Measurements from ENCODE around the gene PIGW. TPM values are rescaled to one million over a fixed set of nuclear protein-coding genes. Genes with fewer than 3 reads are reported as not detected.

Gene PIGW
- total and polyA plus RNA-seq, 2 of the 8 experiments (the other 6 are each of a cell fraction or from before 2014, with no cell fraction given) = 12.1 to 28.9 TPM

DNA sequence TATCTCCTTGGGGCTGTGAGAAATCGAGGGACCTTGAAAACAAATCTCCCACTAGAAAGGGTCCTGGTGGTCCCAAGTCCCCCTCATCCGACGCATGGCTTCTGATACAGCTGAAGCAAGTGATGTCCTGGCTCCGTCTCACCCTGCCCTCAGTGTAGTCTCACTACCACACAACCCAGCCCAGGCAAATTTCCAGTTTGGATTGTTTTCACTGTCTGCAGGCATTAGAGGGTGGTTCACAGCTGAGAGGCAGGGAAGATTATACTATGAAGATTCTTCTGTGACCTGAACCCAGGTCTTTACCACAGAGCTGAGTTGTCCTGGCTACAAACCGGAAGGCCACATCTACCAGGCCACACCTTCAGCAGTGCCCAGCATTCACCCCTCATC lies 30.6 kb upstream of the PIGW start:
- Histone ChIP-seq H3K4ac (replicated peaks; ENCODE audit: insufficient read length, low read depth, low read length) (no peak overlapping the region), H4K8ac (ENCODE audit: extremely low read depth, insufficient read depth, low read length) (no peak overlapping the region), H4K91ac (replicated peaks; ENCODE audit: insufficient read length, low read length) (no peak overlapping the region), H3K79me1 (ENCODE audit: low read depth, low read length) (no peaks in the 10 kb centered on the region), H3K4me3 (ENCODE audit: extremely low read depth in 1 of 4, insufficient read depth in 2 of 4, low read depth in 3 of 4, low read length in 4 of 4) (no peak overlapping the region), H3K9ac (replicated peaks in 1 of 4; ENCODE audit: extremely low read depth in 1 of 4, low read depth in 3 of 4, low read length in 3 of 4) (no peak overlapping the region), H4K5ac (ENCODE audit: insufficient read length, low read depth, low read length) (no peak overlapping the region), H2AFZ (ENCODE audit: low read length) (no peak overlapping the region), H3K79me2 (ENCODE audit: control insufficient read depth in 1 of 2, insufficient read depth in 2 of 2, low read length in 2 of 2) (no peaks in the 10 kb centered on the region), H2BK20ac (ENCODE audit: low read length) (no peak overlapping the region), H3K27me3 (replicated peaks in 1 of 4; ENCODE audit: control insufficient read depth in 3 of 4, extremely low read depth in 1 of 4, insufficient read depth in 3 of 4, low read length in 3 of 4) (no peaks in the 10 kb centered on the region), H3K56ac (replicated peaks; ENCODE audit: insufficient read length, low read depth, low read length) (no peak overlapping the region), H3K23me2 (ENCODE audit: low read depth, low read length) (0 out of 2 replicates have a peak, but pooled peaks cover 3% of the 10 kb centered on the region), H3K27ac (ENCODE audit: low read depth, low read length) (no peak overlapping the region), H4K20me1 (replicated peaks in 1 of 2; ENCODE audit: control insufficient read depth in 1 of 2, insufficient read depth in 2 of 2, low read length in 2 of 2) (peaks cover 10 to 11% of the 10 kb centered on the region in 2 experiments), H2BK5ac (ENCODE audit: low read depth, low read length) (no peak overlapping the region), H3K36me3 (ENCODE audit: control insufficient read depth in 2 of 4, insufficient read depth in 4 of 4, low read length in 3 of 4) (peaks cover 46 to 89% (median 81%) of the 10 kb centered on the region in 4 experiments; a peak in 7 of 8 replicates), H3K9me3 (ENCODE audit: insufficient read depth in 2 of 2, low read depth in 1 of 2, low read length in 1 of 2) (no peaks in the 10 kb centered on the region), H2AK5ac (ENCODE audit: low read depth, low read length) (no peak overlapping the region), H3K18ac (ENCODE audit: extremely low read depth, low read length) (no peak overlapping the region), H2BK15ac (ENCODE audit: low read length) (no peak overlapping the region), H3K14ac (ENCODE audit: insufficient read length) (no peak overlapping the region), H2BK120ac (replicated peaks; ENCODE audit: low read depth, low read length) (no peak overlapping the region), H3K4me1 (replicated peaks in 1 of 4; ENCODE audit: control insufficient read depth in 3 of 4, insufficient read depth in 4 of 4, low read length in 3 of 4) (no peaks in the 10 kb centered on the region), H3K23ac (ENCODE audit: insufficient read length) (no peak overlapping the region), H2BK12ac (ENCODE audit: low read depth, low read length) (no peak overlapping the region), H3K4me2 (ENCODE audit: insufficient read depth in 1 of 2, low read depth in 2 of 2, low read length in 2 of 2) (no peak overlapping the region)
- no peak for DNase-seq (ENCODE audit: low read depth in 1 of 2, low spot score in 2 of 2)
- WGBS, 2 experiments (ENCODE audit: extremely low coverage in 1 of 2, insufficient coverage in 1 of 2, insufficient read length in 1 of 2, insufficient replicate concordance in 2 of 2, low coverage in 1 of 2, low lambda C conversion rate in 2 of 2, missing lambda C conversion rate in 1 of 2) = 91% methylated on average over 4 of the region's 5 CpGs; no CpG with 5 or more reads in 1 of the 2 experiments
- POLR2A ChIA-PET (ENCODE audit: partially characterized antibody) = interaction anchor here (1.3 to 13.9 kb wide), 5 partner anchors 9 to 31 kb away, joined by 3 to 205 read pairs (median 53); partner anchors contain the start of genes MYO19 and PIGW
- FAIRE-seq = no peak
- CTCF ChIA-PET (ENCODE audit: partially characterized antibody) = no interaction called here
- TF ChIP-seq SP2 (IDR thresholded peaks at IDR 0.05; ENCODE audit: low read length) (no peak), CTBP2 (IDR thresholded peaks at IDR 0.05; ENCODE audit: borderline replicate concordance, insufficient read depth, insufficient read length, low read length) (no peak), CEBPB (IDR thresholded peaks at IDR 0.05; ENCODE audit: low read depth, low read length) (no peak), KDM5A (IDR thresholded peaks at IDR 0.05; ENCODE audit: low read length) (no peak), KDM4A (IDR thresholded peaks at IDR 0.05; ENCODE audit: low read depth, low read length, severe bottlenecking) (no peak), CTCF (IDR thresholded peaks at IDR 0.05; ENCODE audit: control extremely low read depth in 1 of 3, insufficient read depth in 1 of 3, low read depth in 1 of 3, low read length in 3 of 3) (no peak), SIX5 (IDR thresholded peaks at IDR 0.05; ENCODE audit: low read depth, low read length) (no peak), RBBP5 (IDR thresholded peaks at IDR 0.05; ENCODE audit: borderline replicate concordance, low read depth, low read length) (no peak), ATF2 (IDR thresholded peaks at IDR 0.05; ENCODE audit: low read length) (no peak), RFX5 (IDR thresholded peaks at IDR 0.05; ENCODE audit: borderline replicate concordance, low read depth, low read length) (no peak)

Data from H1 (cell line).